Neural crest cell (in vitro differentiated cells): ENCODE measurements around the gene CARMIL1. TPM values are rescaled to one million over a fixed set of nuclear protein-coding genes. Genes with fewer than 3 reads are reported as not detected.

ENCODE experiments used
- DNase-seq: peaks from one replicate; pipeline ENCODE4 v3.0.0; 2021; ENCODE audit warnings: low read depth, mixed read lengths, low spot score
- H3K27ac Mint-ChIP-seq: one replicate; pipeline ENCODE4 v1.8.0; 2021; ENCODE audit warnings: mild to moderate bottlenecking, mixed read lengths; ENCODE audit not compliant: unreplicated experiment
- H3K27me3 Mint-ChIP-seq: 2 replicates; pipeline ENCODE4 v1.8.0; 2021; ENCODE audit warnings: low read depth, mild to moderate bottlenecking, mixed read lengths
- H3K36me3 Mint-ChIP-seq: 2 replicates; pipeline ENCODE4 v1.8.0; 2021; ENCODE audit warnings: low read depth, mild to moderate bottlenecking, mixed read lengths
- H3K4me1 Mint-ChIP-seq: 2 replicates; pipeline ENCODE4 v1.8.0; 2021; ENCODE audit warnings: mixed read lengths
- H3K4me3 Mint-ChIP-seq: one replicate; pipeline ENCODE4 v1.8.0; 2021; ENCODE audit warnings: mild to moderate bottlenecking, mixed read lengths
- H3K9me3 Mint-ChIP-seq: 2 replicates; pipeline ENCODE4 v1.8.0; 2021; ENCODE audit warnings: mixed read lengths
- CTCF ChIP-seq: fragments of 200-600 bp; sonication (generic); conservative IDR thresholded peaks from 2 replicates; pipeline ENCODE4 v1.5.0; 2021; ENCODE audit warnings: antibody characterized with exemption, mild to moderate bottlenecking
- total RNA-seq: library from RNA; stranded (reverse); gene quantifications from 2 replicates; pipeline ENCODE4 v1.2.1, GENCODE V29; 2021

CARMIL1 gene
- total RNA-seq, 1 donor from 2014 or later, result 4.5 TPM

GRCh38 chr6:25525078-25525477 lies 245.9 kb downstream of the CARMIL1 start:
- no peaks in the 10 kb centered on the region for H3K4me1 Mint-ChIP-seq
- no peaks in the 10 kb centered on the region for H3K27me3 Mint-ChIP-seq
- no peaks in the 10 kb centered on the region for H3K9me3 Mint-ChIP-seq
- peaks cover 6% of the 10 kb centered on the region for H3K36me3 Mint-ChIP-seq
- TF ChIP-seq CTCF, result no peak
- no peak overlapping the region for H3K4me3 Mint-ChIP-seq
- DNase-seq, result no peak
- no peak overlapping the region for H3K27ac Mint-ChIP-seq

- no peak for DNase-seq
- H3K4me1 Mint-ChIP-seq, result peaks cover 26% of the 10 kb centered on the region
- no peaks in the 10 kb centered on the region for H3K27me3 Mint-ChIP-seq
- no peak overlapping the region for H3K27ac Mint-ChIP-seq
- peaks cover 3% of the 10 kb centered on the region for H3K36me3 Mint-ChIP-seq
- no peaks in the 10 kb centered on the region for H3K9me3 Mint-ChIP-seq
- H3K4me3 Mint-ChIP-seq, result no peak overlapping the region
- TF ChIP-seq CTCF, result no peak
Measured at GRCh38 chr6:25534942-25535631, 255.9 kb downstream of the CARMIL1 start.

GRCh38 chr6:25535632-25536225 lies 256.6 kb downstream of the CARMIL1 start:
- no peaks in the 10 kb centered on the region for H3K9me3 Mint-ChIP-seq
- H3K27ac Mint-ChIP-seq, result no peak overlapping the region
- H3K27me3 Mint-ChIP-seq, result no peaks in the 10 kb centered on the region
- no peak for DNase-seq
- H3K4me3 Mint-ChIP-seq, result no peak overlapping the region
- H3K36me3 Mint-ChIP-seq, result peaks cover 3% of the 10 kb centered on the region
- no peak for TF ChIP-seq CTCF
- peaks cover 26% of the 10 kb centered on the region for H3K4me1 Mint-ChIP-seq

- Mint-ChIP-seq H3K4me3 (no peak overlapping the region), H3K9me3 (no peaks in the 10 kb centered on the region), H3K27ac (no peak overlapping the region), H3K36me3 (peaks cover 3% of the 10 kb centered on the region), H3K4me1 (peaks cover 26% of the 10 kb centered on the region), H3K27me3 (no peaks in the 10 kb centered on the region)
- no peak for TF ChIP-seq CTCF
- no peak for DNase-seq
Measured at GRCh38 chr6:25536781-25537180, 257.6 kb downstream of the CARMIL1 start.

GRCh38 chr6:25537349-25538018 lies 258.3 kb downstream of the CARMIL1 start:
- no peaks in the 10 kb centered on the region for H3K27me3 Mint-ChIP-seq
- H3K4me3 Mint-ChIP-seq, result no peak overlapping the region
- H3K9me3 Mint-ChIP-seq, result peaks cover 2% of the 10 kb centered on the region
- DNase-seq, result no peak
- no peak overlapping the region for H3K27ac Mint-ChIP-seq
- H3K4me1 Mint-ChIP-seq, result peaks cover 26% of the 10 kb centered on the region
- H3K36me3 Mint-ChIP-seq, result peaks cover 6% of the 10 kb centered on the region
- no peak for TF ChIP-seq CTCF
